Liver (tissue), 9 donors: Measurements from ENCODE around the gene GYG2. TPM values are rescaled to one million over a fixed set of nuclear protein-coding genes. Genes with fewer than 3 reads are reported as not detected.

Experiments used
- DNase-seq: peaks from one replicate; pipeline ENCODE4 v3.0.0-alpha.2; 2017; ENCODE audit warnings: low spot score
- H3K27ac ChIP-seq, 2 donors: one replicate each; pipeline ENCODE4 v1.7.0; 2013; ENCODE audit warnings: inconsistent platforms in 2 of 2, low read length in 2 of 2, control low read depth in 1 of 2, low read depth in 1 of 2, mild to moderate bottlenecking in 1 of 2
- H3K27me3 ChIP-seq, 4 donors: one replicate each; pipeline versions ENCODE4 v1.6.1 to v1.7.0; 2013; ENCODE audit warnings: low read length in 3 of 4, inconsistent platforms in 1 of 4, mild to moderate bottlenecking in 1 of 4, moderate library complexity in 1 of 4; ENCODE audit not compliant: control insufficient read depth in 4 of 4, insufficient read depth in 4 of 4
- H3K36me3 ChIP-seq, 4 donors: one replicate each; pipeline versions ENCODE4 v1.6.1 to v1.7.0; 2013; ENCODE audit warnings: low read length in 3 of 4, mild to moderate bottlenecking in 3 of 4, low read depth in 1 of 4, moderate library complexity in 1 of 4; ENCODE audit not compliant: control insufficient read depth in 4 of 4, insufficient read depth in 3 of 4
- H3K4me1 ChIP-seq, 4 donors: one replicate each; pipeline versions ENCODE4 v1.6.1 to v1.7.0; 2013; ENCODE audit warnings: low read length in 3 of 4, mild to moderate bottlenecking in 3 of 4, moderate library complexity in 1 of 4; ENCODE audit not compliant: control insufficient read depth in 4 of 4, insufficient read depth in 4 of 4
- H3K4me3 ChIP-seq, 3 donors: one replicate each; pipeline versions ENCODE4 v1.6.1 to v1.7.0; 2013; ENCODE audit warnings: low read length in 3 of 3, control low read depth in 1 of 3, low read depth in 1 of 3, mild to moderate bottlenecking in 1 of 3
- H3K9ac ChIP-seq, 2 donors: one replicate each; pipeline ENCODE4 v1.7.0; 2013; ENCODE audit warnings: low read length in 2 of 2, mild to moderate bottlenecking in 2 of 2, moderate library complexity in 2 of 2, control low read depth in 1 of 2, low read depth in 1 of 2
- H3K9me3 ChIP-seq, 4 donors: one replicate each; pipeline versions ENCODE4 v1.6.1 to v1.7.0; 2013; ENCODE audit warnings: low read length in 3 of 4; ENCODE audit not compliant: control insufficient read depth in 4 of 4
- CTCF ChIP-seq: fragments of 150-350 bp; IDR thresholded peaks from 2 replicates; pipeline ENCODE4 v1.5.1; 2017; ENCODE audit warnings: improper control_type of control experiment, low read depth, low read length; ENCODE audit not compliant: missing input control
- EGR1 ChIP-seq, 2 donors: IDR thresholded peaks; 2 replicates each; pipeline ENCODE4 v1.6.1; 2016 to 2018; ENCODE audit warnings: antibody characterized with exemption in 2 of 2, low read depth in 2 of 2
- FOXA1 ChIP-seq: IDR thresholded peaks from 2 replicates; pipeline ENCODE4 v1.6.1; 2016; ENCODE audit warnings: antibody characterized with exemption
- FOXA2 ChIP-seq: IDR thresholded peaks from 2 replicates; pipeline ENCODE4 v1.6.1; 2016; ENCODE audit warnings: antibody characterized with exemption
- GABPA ChIP-seq, 2 donors: IDR thresholded peaks in 1 of 2; conservative IDR thresholded peaks in 1 of 2; 2 replicates each; pipeline ENCODE4 v1.6.1; 2016; ENCODE audit warnings: antibody characterized with exemption in 2 of 2, mild to moderate bottlenecking in 1 of 2, moderate library complexity in 1 of 2
- HNF4A ChIP-seq, 2 donors: conservative IDR thresholded peaks; 2 replicates each; pipeline ENCODE4 v1.6.1; 2016; ENCODE audit warnings: antibody characterized with exemption in 2 of 2, mild to moderate bottlenecking in 2 of 2
- HNF4G ChIP-seq: IDR thresholded peaks from 2 replicates; pipeline ENCODE4 v1.6.1; 2016; ENCODE audit warnings: antibody characterized with exemption
- JUND ChIP-seq, 2 donors: IDR thresholded peaks; 2 replicates each; pipeline ENCODE4 v1.6.1; 2016; ENCODE audit warnings: antibody characterized with exemption in 2 of 2
- MAX ChIP-seq: IDR thresholded peaks from 2 replicates; pipeline ENCODE4 v1.6.1; 2016; ENCODE audit warnings: antibody characterized with exemption
- NR2F2 ChIP-seq: IDR thresholded peaks from 2 replicates; pipeline ENCODE4 v1.6.1; 2016; ENCODE audit warnings: antibody characterized with exemption
- RAD21 ChIP-seq, 2 donors: IDR thresholded peaks; 2 replicates each; pipeline ENCODE4 v1.6.1; 2016; ENCODE audit warnings: antibody characterized with exemption in 2 of 2, mild to moderate bottlenecking in 2 of 2
- RXRA ChIP-seq, 2 donors: IDR thresholded peaks; 2 replicates each; pipeline ENCODE4 v1.6.1; 2017 to 2018; ENCODE audit warnings: antibody characterized with exemption in 2 of 2, mild to moderate bottlenecking in 1 of 2
- SP1 ChIP-seq: IDR thresholded peaks from 2 replicates; pipeline ENCODE4 v1.6.1; 2018; ENCODE audit warnings: antibody characterized with exemption, mild to moderate bottlenecking
- TAF1 ChIP-seq: conservative IDR thresholded peaks from 2 replicates; pipeline ENCODE4 v1.6.1; 2016; ENCODE audit warnings: antibody characterized with exemption, mild to moderate bottlenecking
- YY1 ChIP-seq: IDR thresholded peaks from 2 replicates; pipeline ENCODE4 v1.6.1; 2016; ENCODE audit warnings: antibody characterized with exemption, mild to moderate bottlenecking
- WGBS: extraction: QIAGEN DNeasy Blood & Tissue Kit; methylation state at CpG from one replicate; pipeline ENCODE4 v1.1.7; 2013; 5-methylcytosine and 5-hydroxymethylcytosine counted together
- polyA plus RNA-seq, 2 donors: library from polyadenylated mRNA; stranded (reverse) in 1 of 2; unstranded in 1 of 2; fragments of 200-250 nt in 1 of 2; fragments of >200 nt in 1 of 2; fragmentation: Nextera tagmentation in 1 of 2; extraction: Ambion mirVana in 1 of 2; gene quantifications; one replicate each; pipeline versions ENCODE4 v1.2.1 to v1.2.3, GENCODE V29; 2013 to 2015
- total RNA-seq, 2 donors: library from RNA; depleted of rRNA; stranded (reverse); fragments of >200 nt; gene quantifications; one replicate each; pipeline ENCODE4 v1.2.3, GENCODE V29; 2014
- TF ChIP-seq, protein P1 (sequence below): IDR thresholded peaks from 2 replicates; pipeline ENCODE4 v1.6.1; 2016; ENCODE audit warnings: antibody characterized with exemption
- TF ChIP-seq, protein P2 (sequence below): IDR thresholded peaks from 2 replicates; pipeline ENCODE4 v1.6.1; 2016; ENCODE audit warnings: antibody characterized with exemption
- TF ChIP-seq, protein P3 (sequence below): IDR thresholded peaks from 2 replicates; pipeline ENCODE4 v1.6.1; 2016; ENCODE audit warnings: antibody characterized with exemption, mild to moderate bottlenecking
- donor health status: healthy.
- donor health status: healthy.
- donor health status: healthy.
- donor health status: healthy.
- donor health status: healthy.

GYG2 gene
- total and polyA plus RNA-seq, 4 donors: 11.3 to 32.6 (median 14.3) TPM

DNA sequence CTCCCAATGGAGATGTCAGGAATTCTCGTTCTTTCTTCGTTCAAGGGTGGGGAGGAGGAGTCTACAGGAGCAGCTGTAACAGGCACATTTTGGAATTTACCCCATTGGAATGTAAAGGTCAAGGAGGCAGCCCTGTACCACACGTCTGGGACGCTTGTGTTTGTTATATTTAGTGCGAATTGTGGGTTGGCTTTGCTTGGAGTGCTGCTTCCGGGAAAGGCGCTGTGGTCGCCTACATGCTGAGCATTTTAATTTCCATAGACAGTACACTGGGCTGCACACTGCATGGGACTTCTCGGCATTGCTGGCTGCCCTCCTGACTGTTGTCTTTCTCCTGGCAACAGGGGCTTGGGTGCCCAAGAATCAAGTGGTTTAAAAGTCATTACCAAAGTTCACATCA lies 12.8 kb downstream of the GYG2 start:
- H3K27ac ChIP-seq: no peak overlapping the region
- no peak for DNase-seq
- no peak overlapping the region for H3K9ac ChIP-seq
- no peaks in the 10 kb centered on the region for H3K27me3 ChIP-seq
- no peak for TF ChIP-seq NR2F2
- no peak for TF ChIP-seq GABPA (IDR thresholded peaks at IDR 0.05 in 1 of 2, conservative IDR thresholded peaks at IDR 0.05 in 1 of 2)
- TF ChIP-seq CTCF: no peak
- TF ChIP-seq HNF4G: no peak
- TF ChIP-seq RXRA (IDR thresholded peaks at IDR 0.05): no peak
- TF ChIP-seq, protein P1, sequence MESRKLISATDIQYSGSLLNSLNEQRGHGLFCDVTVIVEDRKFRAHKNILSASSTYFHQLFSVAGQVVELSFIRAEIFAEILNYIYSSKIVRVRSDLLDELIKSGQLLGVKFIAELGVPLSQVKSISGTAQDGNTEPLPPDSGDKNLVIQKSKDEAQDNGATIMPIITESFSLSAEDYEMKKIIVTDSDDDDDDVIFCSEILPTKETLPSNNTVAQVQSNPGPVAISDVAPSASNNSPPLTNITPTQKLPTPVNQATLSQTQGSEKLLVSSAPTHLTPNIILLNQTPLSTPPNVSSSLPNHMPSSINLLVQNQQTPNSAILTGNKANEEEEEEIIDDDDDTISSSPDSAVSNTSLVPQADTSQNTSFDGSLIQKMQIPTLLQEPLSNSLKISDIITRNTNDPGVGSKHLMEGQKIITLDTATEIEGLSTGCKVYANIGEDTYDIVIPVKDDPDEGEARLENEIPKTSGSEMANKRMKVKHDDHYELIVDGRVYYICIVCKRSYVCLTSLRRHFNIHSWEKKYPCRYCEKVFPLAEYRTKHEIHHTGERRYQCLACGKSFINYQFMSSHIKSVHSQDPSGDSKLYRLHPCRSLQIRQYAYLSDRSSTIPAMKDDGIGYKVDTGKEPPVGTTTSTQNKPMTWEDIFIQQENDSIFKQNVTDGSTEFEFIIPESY: no peak
- no peak for TF ChIP-seq MAX
- TF ChIP-seq JUND (IDR thresholded peaks at IDR 0.05): no peak
- TF ChIP-seq, protein P2, sequence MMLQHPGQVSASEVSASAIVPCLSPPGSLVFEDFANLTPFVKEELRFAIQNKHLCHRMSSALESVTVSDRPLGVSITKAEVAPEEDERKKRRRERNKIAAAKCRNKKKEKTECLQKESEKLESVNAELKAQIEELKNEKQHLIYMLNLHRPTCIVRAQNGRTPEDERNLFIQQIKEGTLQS: no peak
- no peak for TF ChIP-seq FOXA2
- TF ChIP-seq YY1: no peak
- TF ChIP-seq SP1: no peak
- TF ChIP-seq EGR1 (IDR thresholded peaks at IDR 0.05; ENCODE audit: low read depth in 2 of 2): no peak
- TF ChIP-seq, protein P3, sequence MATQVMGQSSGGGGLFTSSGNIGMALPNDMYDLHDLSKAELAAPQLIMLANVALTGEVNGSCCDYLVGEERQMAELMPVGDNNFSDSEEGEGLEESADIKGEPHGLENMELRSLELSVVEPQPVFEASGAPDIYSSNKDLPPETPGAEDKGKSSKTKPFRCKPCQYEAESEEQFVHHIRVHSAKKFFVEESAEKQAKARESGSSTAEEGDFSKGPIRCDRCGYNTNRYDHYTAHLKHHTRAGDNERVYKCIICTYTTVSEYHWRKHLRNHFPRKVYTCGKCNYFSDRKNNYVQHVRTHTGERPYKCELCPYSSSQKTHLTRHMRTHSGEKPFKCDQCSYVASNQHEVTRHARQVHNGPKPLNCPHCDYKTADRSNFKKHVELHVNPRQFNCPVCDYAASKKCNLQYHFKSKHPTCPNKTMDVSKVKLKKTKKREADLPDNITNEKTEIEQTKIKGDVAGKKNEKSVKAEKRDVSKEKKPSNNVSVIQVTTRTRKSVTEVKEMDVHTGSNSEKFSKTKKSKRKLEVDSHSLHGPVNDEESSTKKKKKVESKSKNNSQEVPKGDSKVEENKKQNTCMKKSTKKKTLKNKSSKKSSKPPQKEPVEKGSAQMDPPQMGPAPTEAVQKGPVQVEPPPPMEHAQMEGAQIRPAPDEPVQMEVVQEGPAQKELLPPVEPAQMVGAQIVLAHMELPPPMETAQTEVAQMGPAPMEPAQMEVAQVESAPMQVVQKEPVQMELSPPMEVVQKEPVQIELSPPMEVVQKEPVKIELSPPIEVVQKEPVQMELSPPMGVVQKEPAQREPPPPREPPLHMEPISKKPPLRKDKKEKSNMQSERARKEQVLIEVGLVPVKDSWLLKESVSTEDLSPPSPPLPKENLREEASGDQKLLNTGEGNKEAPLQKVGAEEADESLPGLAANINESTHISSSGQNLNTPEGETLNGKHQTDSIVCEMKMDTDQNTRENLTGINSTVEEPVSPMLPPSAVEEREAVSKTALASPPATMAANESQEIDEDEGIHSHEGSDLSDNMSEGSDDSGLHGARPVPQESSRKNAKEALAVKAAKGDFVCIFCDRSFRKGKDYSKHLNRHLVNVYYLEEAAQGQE: no peak
- no peak for TF ChIP-seq RAD21 (IDR thresholded peaks at IDR 0.05)
- TF ChIP-seq TAF1: no peak
- TF ChIP-seq HNF4A (conservative IDR thresholded peaks at IDR 0.05): no peak
- TF ChIP-seq FOXA1: no peak
- H3K9me3 ChIP-seq: peaks cover 0 to 7% (median 2%) of the 10 kb centered on the region in 4 donors
- H3K4me3 ChIP-seq: no peak overlapping the region
- WGBS: 91% methylated on average over 9 of the region's 9 CpGs
- no peaks in the 10 kb centered on the region for H3K4me1 ChIP-seq
- H3K36me3 ChIP-seq: peaks cover 0 to 11% (median 7%) of the 10 kb centered on the region in 4 donors
